ENCODE results near the gene PDE3B. TPM values are rescaled to one million over a fixed set of nuclear protein-coding genes. Genes with fewer than 3 reads are reported as not detected.
"Not testable (repeated sequence)": the region's sequence is repeated elsewhere in the genome, so short reads cannot be mapped to it uniquely, and the experiment has no call there.

Gene PDE3B
- polyA plus RNA-seq, 1 donor (not counting 4 experiments of a cell fraction or from before 2014, with no cell fraction given) = 0.01 TPM

DNA sequence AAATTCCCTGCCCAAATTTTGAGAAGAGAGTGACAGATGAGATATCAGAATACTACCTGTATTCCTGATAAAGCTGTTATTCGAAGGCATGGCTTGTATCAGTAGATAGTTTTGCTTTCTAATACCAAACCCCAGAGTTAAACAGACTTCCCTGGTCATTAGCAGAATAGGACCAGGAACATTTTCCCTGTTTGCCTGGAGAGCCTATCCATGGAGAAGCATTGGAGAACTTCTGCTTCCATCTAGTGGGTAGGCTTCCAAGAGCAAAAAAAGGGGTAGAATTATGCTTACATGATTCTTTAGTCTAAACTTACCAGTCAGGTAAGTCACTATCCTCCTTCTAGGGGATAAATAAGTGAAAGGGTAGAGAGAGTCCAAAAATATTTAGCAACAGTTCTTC, 14.2 kb downstream of the PDE3B start:
- Histone ChIP-seq H3K4me1 (ENCODE audit: control insufficient read depth, extremely low read depth, insufficient read depth, low read length) (no peaks in the 10 kb centered on the region), H3K9me3 (ENCODE audit: control insufficient read depth, low read depth, low read length) (no peaks in the 10 kb centered on the region), H3K36me3 (ENCODE audit: control insufficient read depth in 2 of 2, extremely low read depth in 1 of 2, insufficient read depth in 2 of 2, low read length in 2 of 2) (no peaks in the 10 kb centered on the region), H3K27me3 (ENCODE audit: control insufficient read depth, extremely low read depth, insufficient read depth, low read length) (peaks cover 14% of the 10 kb centered on the region), H2AFZ (ENCODE audit: control insufficient read depth, low read length) (no peak overlapping the region), H3K27ac (ENCODE audit: control insufficient read depth, insufficient read depth, low read length) (no peak overlapping the region), H3K79me2 (ENCODE audit: control insufficient read depth, insufficient read depth, low read length) (no peaks in the 10 kb centered on the region), H3K4me2 (ENCODE audit: control insufficient read depth, extremely low read depth, insufficient read depth, low read depth, low read length) (no peak overlapping the region), H3K4me3 (ENCODE audit: control insufficient read depth in 2 of 3, extremely low read depth in 1 of 3, insufficient read depth in 2 of 3, low read depth in 1 of 3, low read length in 3 of 3) (no peak overlapping the region), H3K9me1 (ENCODE audit: control insufficient read depth, extremely low read depth, insufficient read depth, low read length) (no peaks in the 10 kb centered on the region), H4K20me1 (ENCODE audit: control insufficient read depth, extremely low read depth, insufficient read depth, low read length) (no peaks in the 10 kb centered on the region), H3K9ac (ENCODE audit: control insufficient read depth, extremely low read depth, insufficient read depth, low read length) (no peak overlapping the region)
- no peak for FAIRE-seq
- TF ChIP-seq, protein P1, sequence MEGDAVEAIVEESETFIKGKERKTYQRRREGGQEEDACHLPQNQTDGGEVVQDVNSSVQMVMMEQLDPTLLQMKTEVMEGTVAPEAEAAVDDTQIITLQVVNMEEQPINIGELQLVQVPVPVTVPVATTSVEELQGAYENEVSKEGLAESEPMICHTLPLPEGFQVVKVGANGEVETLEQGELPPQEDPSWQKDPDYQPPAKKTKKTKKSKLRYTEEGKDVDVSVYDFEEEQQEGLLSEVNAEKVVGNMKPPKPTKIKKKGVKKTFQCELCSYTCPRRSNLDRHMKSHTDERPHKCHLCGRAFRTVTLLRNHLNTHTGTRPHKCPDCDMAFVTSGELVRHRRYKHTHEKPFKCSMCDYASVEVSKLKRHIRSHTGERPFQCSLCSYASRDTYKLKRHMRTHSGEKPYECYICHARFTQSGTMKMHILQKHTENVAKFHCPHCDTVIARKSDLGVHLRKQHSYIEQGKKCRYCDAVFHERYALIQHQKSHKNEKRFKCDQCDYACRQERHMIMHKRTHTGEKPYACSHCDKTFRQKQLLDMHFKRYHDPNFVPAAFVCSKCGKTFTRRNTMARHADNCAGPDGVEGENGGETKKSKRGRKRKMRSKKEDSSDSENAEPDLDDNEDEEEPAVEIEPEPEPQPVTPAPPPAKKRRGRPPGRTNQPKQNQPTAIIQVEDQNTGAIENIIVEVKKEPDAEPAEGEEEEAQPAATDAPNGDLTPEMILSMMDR (optimal IDR thresholded peaks at IDR 0.05 in 1 of 3, IDR thresholded peaks at IDR 0.05 in 1 of 3, conservative IDR thresholded peaks at IDR 0.05 in 1 of 3; ENCODE audit: extremely low read depth in 1 of 3, insufficient read depth in 2 of 3, low read length in 3 of 3) = no peak
- no peak for TF ChIP-seq EZH2 (IDR thresholded peaks at IDR 0.05; ENCODE audit: low read length)
- dilution Hi-C loops (cut with MboI; ENCODE audit: extremely low pct_ligation_motif_present, low sequenced_read_pairs) = no loop called here
- no peak for DNase-seq (ENCODE audit: low read depth, low spot score)

DNA sequence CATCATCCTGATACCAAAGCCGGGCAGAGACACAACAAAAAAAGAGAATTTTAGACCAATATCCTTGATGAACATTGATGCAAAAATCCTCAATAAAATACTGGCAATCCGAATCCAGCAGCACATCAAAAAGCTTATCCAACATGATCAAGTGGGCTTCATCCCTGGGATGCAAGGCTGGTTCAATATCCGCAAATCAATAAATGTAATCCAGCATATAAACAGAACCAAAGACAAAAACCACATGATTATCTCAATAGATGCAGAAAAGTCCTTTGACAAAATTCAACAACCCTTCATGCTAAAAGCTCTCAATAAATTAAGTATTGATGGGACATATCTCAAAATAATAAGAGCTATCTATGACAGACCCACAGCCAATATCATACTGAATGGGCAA, 21.3 kb downstream of the PDE3B start:
- H3K4me3 ChIP-seq (ENCODE audit: control insufficient read depth in 2 of 3, extremely low read depth in 1 of 3, insufficient read depth in 2 of 3, low read depth in 1 of 3, low read length in 3 of 3); H3K9ac ChIP-seq (ENCODE audit: control insufficient read depth, extremely low read depth, insufficient read depth, low read length); H3K4me1 ChIP-seq (ENCODE audit: control insufficient read depth, extremely low read depth, insufficient read depth, low read length); H3K27ac ChIP-seq (ENCODE audit: control insufficient read depth, insufficient read depth, low read length); H3K9me1 ChIP-seq (ENCODE audit: control insufficient read depth, extremely low read depth, insufficient read depth, low read length); H3K4me2 ChIP-seq (ENCODE audit: control insufficient read depth, extremely low read depth, insufficient read depth, low read depth, low read length); FAIRE-seq; dilution Hi-C loops (cut with MboI; ENCODE audit: extremely low pct_ligation_motif_present, low sequenced_read_pairs); H3K36me3 ChIP-seq (ENCODE audit: control insufficient read depth in 2 of 2, extremely low read depth in 1 of 2, insufficient read depth in 2 of 2, low read length in 2 of 2); H4K20me1 ChIP-seq (ENCODE audit: control insufficient read depth, extremely low read depth, insufficient read depth, low read length); H3K79me2 ChIP-seq (ENCODE audit: control insufficient read depth, insufficient read depth, low read length); H3K27me3 ChIP-seq (ENCODE audit: control insufficient read depth, extremely low read depth, insufficient read depth, low read length); DNase-seq (ENCODE audit: low read depth, low spot score); H3K9me3 ChIP-seq (ENCODE audit: control insufficient read depth, low read depth, low read length); H2AFZ ChIP-seq (ENCODE audit: control insufficient read depth, low read length): not testable (repeated sequence)

DNA sequence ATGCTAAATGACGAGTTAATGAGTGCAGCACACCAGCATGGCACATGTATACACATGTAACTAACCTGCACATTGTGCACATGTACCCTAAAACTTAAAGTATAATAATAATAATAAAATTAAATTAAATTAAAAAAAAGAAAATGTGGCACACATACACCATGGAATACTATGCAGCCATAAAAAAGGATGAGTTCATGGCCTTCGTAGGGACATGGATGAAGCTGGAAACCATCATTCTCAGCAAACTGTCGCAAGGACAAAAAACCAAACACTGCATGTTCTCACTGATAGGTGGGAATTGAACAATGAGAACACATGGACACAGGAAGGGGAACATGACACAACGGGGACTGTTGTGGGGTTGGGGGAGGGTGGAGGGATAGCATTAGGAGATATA, 23.7 kb downstream of the PDE3B start:
- H3K9me3 ChIP-seq (ENCODE audit: control insufficient read depth, low read depth, low read length); dilution Hi-C loops (cut with MboI; ENCODE audit: extremely low pct_ligation_motif_present, low sequenced_read_pairs); H3K4me3 ChIP-seq (ENCODE audit: control insufficient read depth in 2 of 3, extremely low read depth in 1 of 3, insufficient read depth in 2 of 3, low read depth in 1 of 3, low read length in 3 of 3); FAIRE-seq; H4K20me1 ChIP-seq (ENCODE audit: control insufficient read depth, extremely low read depth, insufficient read depth, low read length); H3K4me2 ChIP-seq (ENCODE audit: control insufficient read depth, extremely low read depth, insufficient read depth, low read depth, low read length); H3K27ac ChIP-seq (ENCODE audit: control insufficient read depth, insufficient read depth, low read length); H3K36me3 ChIP-seq (ENCODE audit: control insufficient read depth in 2 of 2, extremely low read depth in 1 of 2, insufficient read depth in 2 of 2, low read length in 2 of 2); H3K4me1 ChIP-seq (ENCODE audit: control insufficient read depth, extremely low read depth, insufficient read depth, low read length); H3K79me2 ChIP-seq (ENCODE audit: control insufficient read depth, insufficient read depth, low read length); H3K9me1 ChIP-seq (ENCODE audit: control insufficient read depth, extremely low read depth, insufficient read depth, low read length); H3K27me3 ChIP-seq (ENCODE audit: control insufficient read depth, extremely low read depth, insufficient read depth, low read length); H2AFZ ChIP-seq (ENCODE audit: control insufficient read depth, low read length); DNase-seq (ENCODE audit: low read depth, low spot score); H3K9ac ChIP-seq (ENCODE audit: control insufficient read depth, extremely low read depth, insufficient read depth, low read length): not testable (repeated sequence)

Measured in keratinocyte (primary cell).